GM21367 (cell line): ENCODE measurements around the gene PHIP.
A peak's percentile ranks its signal among the peaks of the same experiment; 100 is the strongest.
"Not testable (repeated sequence)": the region's sequence is repeated elsewhere in the genome, so short reads cannot be mapped to it uniquely, and the experiment has no call there.

Experiments used
- ATAC-seq: cut with Tn5 transposase; IDR thresholded peaks from one replicate; pipeline ENCODE4 v1.9.1; 2021; ENCODE audit not compliant: unreplicated experiment

PHIP gene

GRCh38 chr6:79078075-79078969 lies at the start of gene PHIP:
TSS of gene PHIP (minus strand) at chr6:79078254. CDS start at chr6:79078068, 186 bp downstream.
- ATAC-seq, result peak; percentile 57

- no peak for ATAC-seq
These were observed 49.6 kb upstream of the PHIP start for GRCh38 chr6:79127660-79128059.

- no peak for ATAC-seq
These were observed 41.2 kb upstream of the PHIP start for GRCh38 chr6:79119217-79119616.

GRCh38 chr6:79117752-79118151 lies 39.7 kb upstream of the PHIP start:
- ATAC-seq, result no peak

- no peak for ATAC-seq
These were observed 37.6 kb upstream of the PHIP start for GRCh38 chr6:79115553-79116182.

GRCh38 chr6:79111549-79111948 lies 33.5 kb upstream of the PHIP start:
- ATAC-seq, result no peak

GRCh38 chr6:79101164-79101563 lies 23.1 kb upstream of the PHIP start:
- no peak for ATAC-seq

GRCh38 chr6:79100304-79100703 lies 22.2 kb upstream of the PHIP start:
- no peak for ATAC-seq

GRCh38 chr6:79094938-79095337 lies 16.9 kb upstream of the PHIP start:
- no peak for ATAC-seq

GRCh38 chr6:79091801-79092200 lies 13.7 kb upstream of the PHIP start:
- not testable (repeated sequence) for ATAC-seq

GRCh38 chr6:79089552-79090404 lies 11.7 kb upstream of the PHIP start:
- ATAC-seq, result no peak

- ATAC-seq, result no peak
These were observed 6.6 kb upstream of the PHIP start for GRCh38 chr6:79084693-79085092.

GRCh38 chr6:79082304-79082703 lies 4.2 kb upstream of the PHIP start:
- no peak for ATAC-seq

GRCh38 chr6:79081663-79082062 lies 3.6 kb upstream of the PHIP start:
- no peak for ATAC-seq

- ATAC-seq, result no peak
These were observed 1.5 kb upstream of the PHIP start for GRCh38 chr6:79079561-79080041.

- ATAC-seq, result peak; percentile 19
These were observed 359 bp downstream of the PHIP start for GRCh38 chr6:79077715-79078074.

- ATAC-seq, result peak; percentile 49
These were observed 1.0 kb downstream of the PHIP start for GRCh38 chr6:79076782-79077641.

- ATAC-seq, result no peak
These were observed 1.9 kb downstream of the PHIP start for GRCh38 chr6:79076160-79076559.

GRCh38 chr6:79073888-79074287 lies 4.2 kb downstream of the PHIP start:
- ATAC-seq, result no peak

GRCh38 chr6:79072640-79073181 lies 5.3 kb downstream of the PHIP start:
- no peak for ATAC-seq
